Gastrocnemius medialis (tissue), 4 donors: Measurements from ENCODE around the gene HYAL2. TPM values are rescaled to one million over a fixed set of nuclear protein-coding genes. Genes with fewer than 3 reads are reported as not detected.

Experiments
- ATAC-seq, 2 donors: fragments of 150-250 bp; one replicate each; pipeline ENCODE4 v1.9.1; 2016
- DNase-seq, 2 donors: peaks; one replicate each; pipeline ENCODE4 v3.0.0-alpha.2; 2019
- H3K27ac ChIP-seq, 4 donors: fragments of 200-600 bp; sonication (generic); 1 replicate in 1 of 4; 2 replicates in 3 of 4; pipeline ENCODE4 v1.5.1; 2016 to 2018; ENCODE audit warnings: mild to moderate bottlenecking in 2 of 4, moderate library complexity in 1 of 4
- H3K27me3 ChIP-seq, 3 donors: fragments of 200-600 bp; sonication (generic) in 2 of 3; 1 replicate in 1 of 3; 2 replicates in 2 of 3; pipeline versions ENCODE4 v1.5.1 to v1.6.0; 2016 to 2019; ENCODE audit warnings: mild to moderate bottlenecking in 1 of 3, moderate library complexity in 1 of 3
- H3K36me3 ChIP-seq, 2 donors: fragments of 200-600 bp; sonication (generic) in 1 of 2; one replicate each; pipeline ENCODE4 v1.5.1; 2017 to 2018
- H3K4me1 ChIP-seq, 2 donors: fragments of 200-600 bp; sonication (generic) in 1 of 2; one replicate each; pipeline ENCODE4 v1.5.1; 2016 to 2017; ENCODE audit warnings: mild to moderate bottlenecking in 2 of 2
- H3K4me3 ChIP-seq, 4 donors: fragments of 200-600 bp; sonication (generic) in 3 of 4; 1 replicate in 1 of 4; 2 replicates in 3 of 4; pipeline ENCODE4 v1.5.1; 2016 to 2019; ENCODE audit warnings: mild to moderate bottlenecking in 2 of 4
- H3K9me3 ChIP-seq, 3 donors: fragments of 200-600 bp; sonication (generic) in 2 of 3; 1 replicate in 1 of 3; 2 replicates in 2 of 3; pipeline ENCODE4 v1.5.1; 2016 to 2019
- CTCF ChIP-seq, 5 experiments: fragments of 450-650 bp in 3 of 5; fragments of 200-600 bp in 2 of 5; sonication (generic) in 2 of 5; IDR thresholded peaks in 4 of 5; conservative IDR thresholded peaks in 1 of 5; 1 replicate in 4 of 5; 2 replicates in 1 of 5; pipeline ENCODE4 v1.5.1; 2016 to 2019; ENCODE audit warnings: antibody characterized with exemption in 5 of 5, mild to moderate bottlenecking in 3 of 5, moderate library complexity in 3 of 5
- POLR2A ChIP-seq, 2 donors: fragments of 450-650 bp; IDR thresholded peaks; one replicate each; pipeline ENCODE4 v1.6.1; 2017; ENCODE audit warnings: antibody characterized with exemption in 2 of 2, mild to moderate bottlenecking in 2 of 2, moderate library complexity in 2 of 2
- in situ Hi-C, 4 donors: fragments of 200-750 bp; cut with MboI; loops; one replicate each; pipeline versions ENCODE4 v1.15.0 to v1.8.0; 2017; ENCODE audit warnings: low sequenced_read_pairs in 4 of 4
- intact Hi-C: fragments of 100-400 bp; cut with DNase I; formaldehyde crosslinking; loops from one replicate; pipeline ENCODE4 v1.15.1; 2023; ENCODE audit warnings: low total_unique reads
- total RNA-seq, 4 donors: library from RNA; depleted of rRNA; stranded (reverse); fragments of >200 nt; gene quantifications; one replicate each; pipeline versions ENCODE4 v1.1.0 to v1.2.3, GENCODE V29; 2016

HYAL2 gene
- total RNA-seq, 4 donors from 2014 or later, result 47.0 to 69.8 (median 65.4) TPM

- Histone ChIP-seq H3K27me3 (no peaks in the 10 kb centered on the region), H3K27ac (peak overlapping the region; percentile 85 to 91 (median 88)), H3K36me3 (no peaks in the 10 kb centered on the region), H3K4me3 (peak overlapping the region; percentile 45 to 52 (median 49)), H3K4me1 (peaks cover 29 to 48% of the 10 kb centered on the region in 2 donors), H3K9me3 (no peaks in the 10 kb centered on the region)
- TF ChIP-seq POLR2A (IDR thresholded peaks at IDR 0.05) (no peak), CTCF (IDR thresholded peaks at IDR 0.05 in 4 of 5, conservative IDR thresholded peaks at IDR 0.05 in 1 of 5) (no peak)
- ATAC-seq (no peak), DNase-seq (no peak)
- in situ Hi-C loops (no loop called here), intact Hi-C loops (no loop called here)
Measured at GRCh38 chr3:50302095-50303012, 20.2 kb downstream of the HYAL2 start.

DNA sequence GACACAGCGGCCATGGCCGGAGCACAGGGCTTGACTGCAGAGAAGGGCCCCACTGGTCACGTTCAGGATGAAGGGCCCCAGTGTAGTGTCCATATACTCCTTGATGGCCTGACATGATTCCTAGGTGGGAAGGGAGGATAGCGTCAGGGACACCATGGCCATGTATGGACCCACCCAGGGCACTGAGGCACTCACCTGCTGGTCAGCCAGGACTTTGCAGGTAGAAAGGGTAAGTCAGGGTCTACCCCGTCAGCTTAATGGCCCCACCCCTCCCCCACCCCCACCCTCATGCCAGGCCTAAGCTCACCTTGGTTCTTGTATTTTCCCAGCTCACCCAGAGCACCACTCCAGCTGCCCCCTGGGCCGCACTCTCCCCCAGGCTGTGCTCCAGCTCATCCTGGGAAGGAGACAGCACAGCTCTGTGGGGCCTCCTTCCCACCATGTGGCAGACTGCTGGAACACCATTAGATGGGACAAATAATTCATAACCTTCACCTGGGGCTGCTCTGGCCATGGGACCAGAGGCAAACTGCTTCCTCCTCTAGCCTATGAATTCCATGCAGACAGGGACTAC, 21.8 kb downstream of the HYAL2 start:
- peaks cover 0 to 5% of the 10 kb centered on the region in 2 donors for H3K36me3 ChIP-seq
- peak overlapping the region in 3 of 4 donors; percentile 60 to 71 (median 61) for H3K4me3 ChIP-seq
- H3K27ac ChIP-seq, result peak overlapping the region; percentile 85 to 91 (median 88)
- TF ChIP-seq CTCF (IDR thresholded peaks at IDR 0.05 in 4 of 5, conservative IDR thresholded peaks at IDR 0.05 in 1 of 5), result peak in 1 of 5 experiments; percentile 15
- TF ChIP-seq POLR2A (IDR thresholded peaks at IDR 0.05), result no peak
- ATAC-seq, result no peak
- in situ Hi-C loops (no loop called here), intact Hi-C loops (loop anchor here (2.0 kb wide), 1 partner anchor 20 kb away; no protein-coding TSS in a partner anchor)
- DNase-seq, result no peak
- no peaks in the 10 kb centered on the region for H3K27me3 ChIP-seq
- H3K9me3 ChIP-seq, result no peaks in the 10 kb centered on the region
- H3K4me1 ChIP-seq, result peaks cover 29 to 48% of the 10 kb centered on the region in 2 donors

- no peaks in the 10 kb centered on the region for H3K27me3 ChIP-seq
- peaks cover 0 to 5% of the 10 kb centered on the region in 2 donors for H3K36me3 ChIP-seq
- TF ChIP-seq POLR2A (IDR thresholded peaks at IDR 0.05) (no peak), CTCF (IDR thresholded peaks at IDR 0.05 in 4 of 5, conservative IDR thresholded peaks at IDR 0.05 in 1 of 5) (no peak)
- H3K4me3 ChIP-seq, result peak overlapping the region; percentile 49 to 71 (median 60)
- in situ Hi-C loops, result loop anchor here in 1 of 4 donors (25.0 kb wide), 1 partner anchor 363 kb away; the partner anchor contains the start of genes MON1A and RBM6
- H3K9me3 ChIP-seq, result no peaks in the 10 kb centered on the region
- intact Hi-C loops, result loop anchor here (2.0 kb wide), 1 partner anchor 21 kb away; no protein-coding TSS in a partner anchor
- ATAC-seq (peak; percentile 10 to 19), DNase-seq (no peak)
- peaks cover 29 to 48% of the 10 kb centered on the region in 2 donors for H3K4me1 ChIP-seq
- peak overlapping the region; percentile 85 to 91 (median 88) for H3K27ac ChIP-seq
Measured at GRCh38 chr3:50299929-50300680, 22.4 kb downstream of the HYAL2 start.

GRCh38 chr3:50299638-50299928, 23.0 kb downstream of the HYAL2 start:
- Histone ChIP-seq H3K36me3 (peaks cover 0 to 5% of the 10 kb centered on the region in 2 donors), H3K27me3 (no peaks in the 10 kb centered on the region), H3K4me3 (peak overlapping the region; percentile 49 to 71 (median 60)), H3K27ac (peak overlapping the region; percentile 85 to 91 (median 88)), H3K9me3 (no peaks in the 10 kb centered on the region), H3K4me1 (peaks cover 29 to 48% of the 10 kb centered on the region in 2 donors)
- no peak for DNase-seq
- no peak for ATAC-seq
- intact Hi-C loops (no loop called here), in situ Hi-C loops (loop anchor here in 1 of 4 donors (25.0 kb wide), 1 partner anchor 362 kb away; the partner anchor contains the start of genes MON1A and RBM6)
- TF ChIP-seq CTCF (IDR thresholded peaks at IDR 0.05 in 4 of 5, conservative IDR thresholded peaks at IDR 0.05 in 1 of 5) (no peak), POLR2A (IDR thresholded peaks at IDR 0.05) (no peak)
